HG02981 (cell line): ENCODE measurements around the gene OR6C2.
A peak's percentile ranks its signal among the peaks of the same experiment; 100 is the strongest.
"Not testable (repeated sequence)": the region's sequence is repeated elsewhere in the genome, so short reads cannot be mapped to it uniquely, and the experiment has no call there.

Experiments used
- ATAC-seq: cut with Tn5 transposase; IDR thresholded peaks from one replicate; pipeline ENCODE4 v1.9.1; 2021; ENCODE audit warnings: mild to moderate bottlenecking, moderate library complexity; ENCODE audit not compliant: unreplicated experiment

Gene OR6C2

GRCh38 chr12:55443776-55444175 is at the start of gene OR6C2:
Gene OR6C2 (plus strand): TSS chr12:55444076. CDS start chr12:55452214, 8,138 bp downstream.
- ATAC-seq: no peak

- ATAC-seq: no peak
These were observed 47.5 kb upstream of the OR6C2 start for GRCh38 chr12:55396326-55396725.

GRCh38 chr12:55400229-55400628 is 43.6 kb upstream of the OR6C2 start, which contains the start of gene OR6C65:
Gene OR6C65 (plus strand): TSS chr12:55400529. CDS start chr12:55400529, 0 bp downstream.
- ATAC-seq: no peak

- ATAC-seq: no peak
These were observed 36.0 kb upstream of the OR6C2 start for GRCh38 chr12:55407866-55408265.

GRCh38 chr12:55409133-55409532 is 34.7 kb upstream of the OR6C2 start:
- ATAC-seq: not testable (repeated sequence)

- not testable (repeated sequence) for ATAC-seq
These were observed 31.7 kb upstream of the OR6C2 start for GRCh38 chr12:55412138-55412537.

- ATAC-seq: not testable (repeated sequence)
These were observed 30.1 kb upstream of the OR6C2 start for GRCh38 chr12:55413498-55414388.

GRCh38 chr12:55414396-55414823 is 29.5 kb upstream of the OR6C2 start:
- not testable (repeated sequence) for ATAC-seq

- not testable (repeated sequence) for ATAC-seq
These were observed 29.0 kb upstream of the OR6C2 start for GRCh38 chr12:55414889-55415288.

- ATAC-seq: no peak
These were observed 26.9 kb upstream of the OR6C2 start for GRCh38 chr12:55416961-55417360.

GRCh38 chr12:55420307-55420962 is 23.4 kb upstream of the OR6C2 start:
- ATAC-seq: no peak

- ATAC-seq: no peak
These were observed 17.9 kb upstream of the OR6C2 start, which contains the start of gene OR6C76 for GRCh38 chr12:55425954-55426353. Gene OR6C76 (plus strand): TSS chr12:55426254. CDS start chr12:55426254, 0 bp downstream.

- ATAC-seq: no peak
These were observed 15.3 kb upstream of the OR6C2 start for GRCh38 chr12:55428331-55429243.

GRCh38 chr12:55441233-55441632 is 2.6 kb upstream of the OR6C2 start:
- not testable (repeated sequence) for ATAC-seq

- ATAC-seq: no peak
These were observed 1.5 kb downstream of the OR6C2 start for GRCh38 chr12:55445357-55445756.

- ATAC-seq: no peak
These were observed 2.5 kb downstream of the OR6C2 start for GRCh38 chr12:55446326-55446725.

- ATAC-seq: no peak
These were observed 4.9 kb downstream of the OR6C2 start for GRCh38 chr12:55448825-55449224.

GRCh38 chr12:55464926-55465325 is 21.1 kb downstream of the OR6C2 start:
- ATAC-seq: not testable (repeated sequence)

- peak; percentile 69 for ATAC-seq
These were observed 24.0 kb downstream of the OR6C2 start for GRCh38 chr12:55467836-55468235.

GRCh38 chr12:55469291-55469690 is 25.4 kb downstream of the OR6C2 start:
- no peak for ATAC-seq
